Superior temporal gyrus (tissue), 1 donor: ENCODE measurements around the gene CDYL.

Experiments used
- DNase-seq: peaks from one replicate; pipeline ENCODE4 v3.0.0-alpha.2; 2016; ENCODE audit errors: extremely low spot score

CDYL gene

GRCh38 chr6:4964675-4965561, 188.7 kb downstream of the CDYL start:
- no peak for DNase-seq

DNA sequence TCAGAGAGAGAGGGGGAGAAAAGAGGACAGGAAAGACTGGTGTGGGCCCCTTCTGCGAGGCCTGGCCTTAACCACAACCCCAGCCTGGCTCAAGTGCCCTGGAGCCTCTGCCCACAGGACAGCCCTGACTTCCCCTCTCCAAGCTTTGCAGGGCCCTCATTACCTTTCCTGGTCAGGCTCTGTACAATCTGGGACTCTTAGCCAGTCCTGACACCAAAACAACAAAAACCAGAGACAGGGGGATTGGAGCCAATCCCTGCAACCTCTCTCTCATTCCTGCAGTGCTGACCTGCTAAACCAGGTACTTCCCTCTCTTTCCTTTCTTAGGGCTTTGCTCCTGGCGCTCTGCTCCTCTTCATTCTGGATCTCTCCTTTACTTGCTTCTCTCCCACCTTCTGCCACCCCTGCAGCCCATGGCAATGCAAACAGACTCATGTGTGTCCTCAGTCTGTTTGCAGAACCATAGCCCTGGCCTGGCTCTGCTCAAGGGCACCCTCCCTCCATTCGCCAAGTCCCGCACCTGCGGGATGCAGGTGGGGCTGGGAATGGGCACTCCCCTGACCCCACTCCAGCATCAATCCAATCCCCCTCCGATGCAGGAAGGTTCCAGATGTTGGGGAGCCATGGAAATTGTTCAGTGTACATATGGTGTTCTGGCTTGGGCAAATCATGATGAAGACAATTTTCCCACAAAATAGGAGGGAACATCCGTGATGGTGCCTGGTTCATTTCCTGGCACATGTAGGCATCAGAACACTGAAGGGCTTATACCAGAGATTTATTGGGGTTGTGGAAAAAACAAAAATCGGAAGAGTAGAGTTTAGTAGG, 189.6 kb downstream of the CDYL start:
- no peak for DNase-seq

- DNase-seq: no peak
Measured at GRCh38 chr6:4967301-4968030, 191.3 kb downstream of the CDYL start.

DNA sequence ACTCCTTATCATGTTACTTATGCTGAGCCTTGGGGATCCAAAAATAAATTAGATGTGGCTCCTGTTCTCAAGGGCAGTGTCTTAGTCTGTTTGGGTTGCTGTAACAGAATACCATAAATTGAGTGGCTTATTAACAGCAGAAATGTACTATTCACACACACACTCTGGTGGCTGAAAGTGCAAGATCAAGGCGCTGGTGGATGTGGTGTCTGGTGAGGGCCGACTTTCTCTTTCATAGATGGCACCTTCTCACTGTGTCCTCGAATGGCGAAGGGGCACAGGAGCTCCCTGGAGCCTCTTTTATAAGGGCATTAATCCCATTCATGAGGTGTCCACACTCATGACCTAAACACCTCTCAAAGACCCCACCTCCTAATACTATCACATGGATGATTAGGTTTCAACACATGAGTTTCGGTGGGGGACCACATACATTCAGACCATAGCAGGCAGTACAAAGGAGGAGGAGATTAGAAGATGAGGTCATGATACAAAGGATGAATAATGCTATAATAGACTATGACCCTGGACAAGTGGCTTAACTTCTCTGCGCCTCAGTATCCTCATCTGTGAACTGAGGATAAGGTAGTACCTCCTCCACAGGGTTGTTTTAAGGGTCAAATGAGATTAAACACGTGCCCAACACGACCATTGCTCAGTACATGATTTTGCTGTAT, 193.5 kb downstream of the CDYL start:
- no peak for DNase-seq

DNA sequence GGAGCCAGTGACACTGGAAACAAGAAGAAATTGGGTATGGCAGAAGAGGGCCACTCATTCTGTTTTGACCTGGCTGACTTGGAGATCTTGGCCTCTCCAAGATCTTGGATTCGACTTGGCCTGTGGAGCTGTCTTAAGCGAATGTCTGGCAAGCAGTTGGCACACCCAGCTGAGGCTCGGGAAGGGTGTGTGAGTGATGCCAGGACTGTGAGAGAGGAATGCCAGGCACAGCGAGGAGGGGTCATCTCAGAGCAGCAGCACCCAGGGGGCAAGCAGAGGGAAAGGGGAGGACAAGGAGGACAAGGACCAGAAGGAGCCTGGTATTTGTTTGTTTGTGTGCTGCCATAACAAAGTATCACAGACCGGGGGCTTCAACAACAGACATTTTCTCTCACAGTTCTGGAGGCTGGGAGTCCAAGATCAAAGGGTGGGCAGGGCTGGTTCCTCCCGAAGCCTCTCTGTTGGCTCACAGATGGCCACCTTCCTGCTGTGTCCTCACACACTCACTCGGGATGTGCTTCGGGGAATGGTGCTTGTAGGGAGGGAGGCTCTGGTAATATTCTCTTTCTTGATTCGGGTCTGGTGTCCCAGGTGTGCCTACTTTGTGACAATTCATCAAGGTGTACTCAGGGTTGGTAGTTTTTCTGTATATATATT, 194.7 kb downstream of the CDYL start:
- no peak for DNase-seq

- no peak for DNase-seq
Measured at GRCh38 chr6:4971851-4972250, 195.6 kb downstream of the CDYL start.

DNA sequence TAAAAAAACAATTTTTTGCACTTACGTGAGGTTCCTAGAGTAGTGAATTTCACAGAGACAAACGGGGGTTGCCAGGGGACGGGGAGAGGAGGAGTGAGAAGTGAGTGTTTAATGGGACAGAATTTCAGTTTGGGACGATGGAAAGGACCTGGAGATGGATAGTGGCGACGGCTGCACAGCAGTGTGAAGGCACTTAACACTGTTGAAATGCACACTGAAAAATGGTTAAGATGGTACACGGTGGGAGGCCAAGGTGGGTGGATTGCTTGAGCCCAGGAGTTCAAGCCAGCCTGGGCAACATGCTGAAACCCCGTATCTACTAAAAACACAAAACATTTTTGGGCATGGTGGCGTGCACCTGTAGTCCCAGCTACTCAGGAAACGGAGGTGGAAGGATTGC, 196.2 kb downstream of the CDYL start:
- no peak for DNase-seq

DNA sequence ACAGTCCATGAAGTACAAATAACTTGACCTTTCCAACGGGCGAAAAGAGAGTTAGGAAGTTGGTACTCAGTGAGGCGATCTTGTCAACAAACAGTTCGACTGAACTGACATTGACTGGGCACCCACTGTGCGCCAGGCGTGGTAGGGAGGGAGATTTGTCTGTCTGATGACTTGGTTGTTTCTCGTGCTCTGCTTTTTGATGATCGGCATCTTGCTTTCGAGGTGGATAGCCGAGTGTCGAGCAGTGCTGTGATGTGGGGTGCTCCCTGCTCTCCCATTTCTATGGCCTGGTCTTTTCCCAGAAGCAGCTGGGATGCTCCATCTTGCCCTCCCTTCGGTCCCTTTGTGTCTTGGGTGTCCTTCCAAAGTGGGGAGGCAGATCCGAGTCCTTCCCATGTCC, 197.2 kb downstream of the CDYL start:
- no peak for DNase-seq

DNA sequence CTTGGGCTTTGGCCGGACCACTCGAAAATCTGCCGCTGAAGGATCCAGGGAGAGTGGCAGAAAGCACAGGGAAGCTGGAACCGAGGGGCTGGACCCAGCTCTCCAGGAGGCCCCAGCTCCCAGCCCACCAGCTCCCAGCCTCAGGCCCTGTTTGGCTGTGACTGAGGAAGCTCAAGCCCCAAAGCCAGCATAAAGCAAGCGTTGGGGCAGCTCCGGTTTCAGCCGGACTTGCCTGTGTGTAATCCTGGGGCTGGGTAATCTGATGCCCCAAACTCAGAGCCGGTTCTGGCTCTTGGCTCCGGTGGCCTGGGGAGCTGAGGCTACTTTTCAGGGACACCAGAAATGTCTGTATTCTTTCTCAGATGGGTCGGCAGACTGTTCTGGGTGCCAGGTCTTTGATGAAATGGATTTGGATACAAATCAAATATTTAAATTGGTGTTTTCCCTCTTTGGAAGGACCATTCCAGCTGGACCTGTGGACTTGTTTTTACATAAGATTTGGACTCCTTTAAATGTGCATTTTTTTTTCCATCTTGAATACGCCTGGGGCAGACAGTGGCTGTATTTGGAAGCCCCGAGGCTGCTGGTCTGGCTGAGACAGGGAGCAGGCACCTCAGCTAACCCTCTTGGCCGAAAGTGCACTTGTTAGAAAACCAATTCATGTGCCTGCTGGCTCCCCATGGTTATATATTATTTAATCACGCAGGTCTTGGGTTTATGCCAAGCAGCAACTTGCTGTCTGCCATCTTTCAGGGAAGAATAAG, 198.0 kb downstream of the CDYL start:
- no peak for DNase-seq

GRCh38 chr6:4974962-4975361, 198.8 kb downstream of the CDYL start:
- no peak for DNase-seq

DNA sequence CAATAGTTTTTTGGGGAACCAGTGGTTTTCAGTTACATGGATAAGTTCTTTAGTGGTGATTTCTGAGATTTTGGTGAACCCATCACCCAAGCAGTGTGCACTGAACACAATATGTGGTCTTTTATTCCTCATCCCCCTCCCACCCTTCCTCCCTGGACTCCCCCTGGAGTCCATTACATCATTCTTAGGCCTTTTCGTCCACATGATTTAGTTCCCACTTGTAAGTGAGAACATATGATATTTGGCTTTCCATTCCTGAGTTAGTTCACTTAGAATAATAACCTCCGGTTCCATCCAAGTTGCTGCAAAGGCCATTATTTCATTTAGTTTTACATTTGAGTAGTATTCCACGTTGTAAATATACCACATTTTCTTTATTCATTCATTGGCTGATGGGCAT, 199.3 kb downstream of the CDYL start:
- DNase-seq: no peak

DNA sequence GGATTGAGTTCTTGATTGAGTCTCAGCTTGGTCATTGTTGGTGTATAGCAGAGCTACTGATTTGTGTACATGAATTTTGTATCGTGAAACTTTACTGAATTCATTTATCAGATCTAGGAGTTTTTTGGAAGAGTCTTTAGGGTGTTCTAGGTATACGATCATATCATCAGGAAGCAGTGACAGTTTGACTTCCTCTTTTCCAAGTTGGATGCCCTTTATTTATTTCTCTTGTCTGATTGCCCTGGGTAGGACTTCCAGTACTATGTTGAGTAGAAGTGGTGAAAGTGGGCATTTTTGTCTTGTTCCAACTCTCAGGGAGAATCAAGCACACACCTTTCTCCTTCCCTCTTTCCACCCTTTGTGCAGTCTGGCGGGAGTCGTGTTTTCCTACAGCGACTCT, 201.3 kb downstream of the CDYL start:
- no peak for DNase-seq

GRCh38 chr6:4979426-4979825, 203.2 kb downstream of the CDYL start:
- DNase-seq: no peak

GRCh38 chr6:4981761-4982160, 205.6 kb downstream of the CDYL start:
- no peak for DNase-seq

DNA sequence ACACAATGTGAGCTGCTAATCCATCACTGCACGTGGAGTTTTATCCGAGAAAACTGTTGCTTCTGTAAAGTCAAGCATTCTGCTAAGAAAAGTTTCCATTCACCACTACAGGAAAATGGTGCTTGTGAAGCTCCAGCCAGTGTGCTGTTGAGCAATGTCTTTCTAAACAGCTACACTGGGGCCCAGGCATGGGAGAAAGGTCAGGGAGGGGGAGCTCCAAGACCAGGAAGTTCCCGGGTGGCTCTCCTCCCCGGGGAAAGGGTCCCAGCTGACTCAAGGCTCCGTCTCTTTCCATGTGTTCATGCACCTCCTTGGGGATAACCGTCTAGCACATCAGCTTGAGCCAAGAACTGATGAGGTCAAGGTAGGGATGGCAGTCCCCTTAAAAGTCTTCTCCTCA, 207.1 kb downstream of the CDYL start:
- no peak for DNase-seq

GRCh38 chr6:4986999-4987398, 210.8 kb downstream of the CDYL start:
- no peak for DNase-seq

DNA sequence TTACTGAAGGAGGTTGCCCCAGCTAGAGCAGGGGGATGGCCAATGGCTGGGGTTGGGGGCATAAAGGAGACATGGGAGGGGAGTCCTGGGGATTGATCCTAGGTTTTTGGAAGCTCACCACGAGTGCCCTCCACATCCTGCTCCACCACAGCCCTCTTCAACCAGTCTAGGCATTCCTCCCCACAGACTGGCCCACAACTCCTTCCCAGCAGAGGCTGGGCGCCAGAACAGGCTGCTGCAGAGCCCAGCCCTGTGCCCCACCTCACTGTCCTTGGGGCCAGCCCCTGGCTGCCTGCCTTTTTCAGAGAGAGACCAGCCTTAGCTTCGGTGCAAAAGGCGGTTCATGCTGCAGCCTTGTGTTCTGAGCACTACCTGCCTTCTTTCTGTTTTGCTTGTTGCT, 211.2 kb downstream of the CDYL start:
- DNase-seq: no peak

DNA sequence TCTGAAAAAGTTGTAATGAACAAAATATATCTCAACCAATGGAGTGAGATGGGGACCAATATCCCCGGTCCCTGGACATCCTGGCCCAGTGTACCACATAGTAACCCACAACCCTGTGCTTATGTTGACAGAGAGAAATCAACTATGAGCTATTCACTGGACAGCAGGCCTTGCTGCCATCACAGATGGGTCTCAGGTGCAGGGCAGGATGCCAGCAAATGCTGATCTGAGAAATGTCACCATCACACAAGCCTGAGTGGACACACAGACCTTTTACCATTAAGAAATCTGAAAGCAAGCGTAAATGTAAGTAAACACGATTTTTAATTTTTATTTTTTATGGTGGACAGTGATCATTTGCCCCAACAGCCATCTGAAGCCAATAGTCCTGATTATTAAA, 218.5 kb downstream of the CDYL start:
- no peak for DNase-seq

DNA sequence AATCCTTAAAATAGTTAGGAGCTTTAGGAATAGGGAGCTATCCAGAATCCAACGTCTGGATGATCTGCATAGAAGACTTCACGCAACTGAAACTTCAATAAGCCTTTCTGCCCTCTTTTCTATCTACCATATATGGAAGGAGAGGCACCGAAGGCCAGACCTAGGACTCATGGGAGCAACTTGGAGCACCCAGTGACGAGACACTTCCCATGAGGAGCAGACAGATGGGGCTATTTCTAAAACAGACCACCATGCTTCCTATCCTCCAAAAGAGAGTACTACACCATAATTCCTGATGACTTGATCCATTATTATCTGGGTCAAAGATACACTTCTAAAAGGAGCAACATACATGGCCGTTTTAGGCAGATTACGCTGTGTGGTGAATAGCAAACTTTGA, 221.7 kb downstream of the CDYL start:
- DNase-seq: no peak

GRCh38 chr6:4999586-4999985, 223.4 kb downstream of the CDYL start:
- no peak for DNase-seq
